H9 (cell line): ENCODE data around the gene UFSP2. TPM values are rescaled to one million over a fixed set of nuclear protein-coding genes. Genes with fewer than 3 reads are reported as not detected.

ENCODE experiments used
- DNase-seq: peaks from one replicate; pipeline ENCODE4 v3.0.0-alpha.2; 2017
- H2AFZ ChIP-seq: one replicate; pipeline ENCODE4 v1.6.1; 2013; ENCODE audit warnings: mild to moderate bottlenecking, low read length, control low read depth, moderate library complexity
- H2AK5ac ChIP-seq: 2 replicates; pipeline ENCODE4 v1.6.1; 2013; ENCODE audit warnings: low read length, control low read depth, mixed read lengths; ENCODE audit not compliant: insufficient read length
- H2BK120ac ChIP-seq: one replicate; pipeline ENCODE4 v1.6.1; 2013; ENCODE audit warnings: low read depth, mild to moderate bottlenecking, low read length, control low read depth, inconsistent platforms; ENCODE audit not compliant: poor library complexity, severe bottlenecking
- H2BK12ac ChIP-seq: 2 replicates; pipeline ENCODE4 v1.6.1; 2013; ENCODE audit warnings: low read length, control low read depth, mixed read lengths, low read depth; ENCODE audit not compliant: insufficient read length
- H2BK15ac ChIP-seq: 2 replicates; pipeline ENCODE4 v1.6.1; 2013; ENCODE audit warnings: low read depth, low read length, control low read depth
- H2BK20ac ChIP-seq: one replicate; pipeline ENCODE4 v1.6.1; 2013; ENCODE audit warnings: low read depth, mild to moderate bottlenecking, low read length, control low read depth, inconsistent platforms; ENCODE audit not compliant: poor library complexity, severe bottlenecking
- H2BK5ac ChIP-seq: 2 replicates; pipeline ENCODE4 v1.6.1; 2013; ENCODE audit warnings: low read length, control low read depth, mixed read lengths; ENCODE audit not compliant: insufficient read length
- H3K14ac ChIP-seq: 2 replicates; pipeline ENCODE4 v1.6.1; 2013; ENCODE audit warnings: low read length, control low read depth; ENCODE audit not compliant: insufficient read depth
- H3K18ac ChIP-seq: 2 replicates; pipeline ENCODE4 v1.6.1; 2013; ENCODE audit warnings: low read depth, mild to moderate bottlenecking, mixed read lengths, low read length, control low read depth; ENCODE audit not compliant: insufficient read length
- H3K23ac ChIP-seq: 2 replicates; pipeline ENCODE4 v1.6.1; 2013; ENCODE audit warnings: low read length, control low read depth, mixed read lengths, low read depth; ENCODE audit not compliant: insufficient read length
- H3K23me2 ChIP-seq: 2 replicates; pipeline ENCODE4 v1.6.1; 2013; ENCODE audit warnings: low read depth, mild to moderate bottlenecking, mixed read lengths, low read length, control low read depth; ENCODE audit not compliant: insufficient read length, poor library complexity, severe bottlenecking
- H3K27ac ChIP-seq: 2 replicates; pipeline ENCODE4 v1.5.1; 2013; ENCODE audit warnings: low read length, control low read depth, mixed read lengths, low read depth; ENCODE audit not compliant: insufficient read length
- H3K27me3 ChIP-seq: 2 replicates; pipeline ENCODE4 v1.6.1; 2013; ENCODE audit warnings: low read length, control low read depth, inconsistent platforms; ENCODE audit not compliant: insufficient read depth
- H3K4ac ChIP-seq: 2 replicates; pipeline ENCODE4 v1.6.1; 2013; ENCODE audit warnings: low read depth, mild to moderate bottlenecking, control low read depth, inconsistent platforms, low read length, moderate library complexity
- H3K4me1 ChIP-seq: 2 replicates; pipeline ENCODE4 v1.6.1; 2013; ENCODE audit warnings: low read length, control low read depth, inconsistent platforms; ENCODE audit not compliant: insufficient read depth
- H3K4me2 ChIP-seq: 2 replicates; pipeline ENCODE4 v1.6.1; 2013; ENCODE audit warnings: low read length, control low read depth, mixed read lengths; ENCODE audit not compliant: insufficient read length, insufficient read depth
- H3K56ac ChIP-seq: 2 replicates; pipeline ENCODE4 v1.6.1; 2013; ENCODE audit warnings: low read depth, mild to moderate bottlenecking, mixed read lengths, low read length, control low read depth; ENCODE audit not compliant: insufficient read length
- H3K79me1 ChIP-seq: 2 replicates; pipeline ENCODE4 v1.6.1; 2013; ENCODE audit warnings: low read depth, mild to moderate bottlenecking, moderate library complexity, low read length, control low read depth, inconsistent platforms; ENCODE audit not compliant: insufficient read depth, poor library complexity, severe bottlenecking
- H3K79me2 ChIP-seq: 2 replicates; pipeline ENCODE4 v1.6.1; 2013; ENCODE audit warnings: low read length, control low read depth, inconsistent platforms; ENCODE audit not compliant: insufficient read depth
- H3K9ac ChIP-seq: 2 replicates; pipeline ENCODE4 v1.6.1; 2013; ENCODE audit warnings: low read length, control low read depth, mixed read lengths; ENCODE audit not compliant: insufficient read length; ENCODE audit errors: extremely low read depth
- H3K9me3 ChIP-seq: one replicate; pipeline ENCODE4 v1.6.1; 2013; ENCODE audit warnings: low read depth, low read length, inconsistent platforms; ENCODE audit not compliant: control insufficient read depth
- H3T11ph ChIP-seq: one replicate; pipeline ENCODE4 v1.6.1; 2013; ENCODE audit warnings: mild to moderate bottlenecking, low read length, control low read depth, inconsistent platforms
- H4K20me1 ChIP-seq: one replicate; pipeline ENCODE4 v1.6.1; 2013; ENCODE audit not compliant: control insufficient read depth, insufficient read length, insufficient read depth
- H4K5ac ChIP-seq: 2 replicates; pipeline ENCODE4 v1.6.1; 2013; ENCODE audit warnings: low read depth, mild to moderate bottlenecking, mixed read lengths, low read length, control low read depth; ENCODE audit not compliant: insufficient read length
- H4K8ac ChIP-seq: replicated peaks from 2 replicates; pipeline ENCODE4 v1.6.1; 2013; ENCODE audit warnings: low read length, control low read depth, mixed read lengths, low read depth; ENCODE audit not compliant: insufficient read length
- H4K91ac ChIP-seq: 2 replicates; pipeline ENCODE4 v1.6.1; 2013; ENCODE audit warnings: low read depth, mild to moderate bottlenecking, moderate library complexity, mixed read lengths, low read length, control low read depth; ENCODE audit not compliant: insufficient read length
- H3K27ac Mint-ChIP-seq, 3 experiments: 2 replicates in 2 of 3; 3 replicates in 1 of 3; pipeline ENCODE4 v1.8.0; 2020 to 2021; ENCODE audit warnings: mixed read lengths in 3 of 3, mild to moderate bottlenecking in 1 of 3, moderate library complexity in 1 of 3
- H3K27me3 Mint-ChIP-seq: 2 replicates; pipeline ENCODE4 v1.8.0; 2021; ENCODE audit warnings: low read depth, mild to moderate bottlenecking, moderate library complexity, mixed read lengths
- H3K36me3 Mint-ChIP-seq, 3 experiments: 2 replicates in 2 of 3; 3 replicates in 1 of 3; pipeline ENCODE4 v1.8.0; 2020 to 2021; ENCODE audit warnings: low read depth in 3 of 3, mixed read lengths in 3 of 3; ENCODE audit not compliant: insufficient read depth in 1 of 3
- H3K4me1 Mint-ChIP-seq, 2 experiments: 2 replicates each; pipeline ENCODE4 v1.8.0; 2020; ENCODE audit warnings: mixed read lengths in 2 of 2
- H3K4me3 Mint-ChIP-seq, 2 experiments: 2 replicates in 1 of 2; 3 replicates in 1 of 2; pipeline ENCODE4 v1.8.0; 2020 to 2021; ENCODE audit warnings: mild to moderate bottlenecking in 2 of 2, mixed read lengths in 2 of 2, moderate library complexity in 1 of 2
- H3K9me3 Mint-ChIP-seq, 2 experiments: 2 replicates in 1 of 2; 3 replicates in 1 of 2; pipeline ENCODE4 v1.8.0; 2020; ENCODE audit warnings: mild to moderate bottlenecking in 2 of 2, mixed read lengths in 2 of 2, moderate library complexity in 1 of 2
- CTCF ChIP-seq: fragments of 200-600 bp; sonication (generic); conservative IDR thresholded peaks from 3 replicates; pipeline ENCODE4 v1.8.0; 2021; ENCODE audit warnings: antibody characterized with exemption, mild to moderate bottlenecking
- WGBS: extraction: QIAGEN DNeasy Blood & Tissue Kit; methylation state at CpG from one replicate; pipeline ENCODE4 v1.1.7; 2013; ENCODE audit warnings: missing lambda C conversion rate, low lambda C conversion rate, mixed read lengths; ENCODE audit not compliant: insufficient read length; ENCODE audit errors: extremely low coverage; 5-methylcytosine and 5-hydroxymethylcytosine counted together
- total RNA-seq: library from RNA; stranded (reverse); gene quantifications from 2 replicates; pipeline ENCODE4 v1.2.1, GENCODE V29; 2021

UFSP2 gene
- total RNA-seq, 1 experiment from 2014 or later, result 41.1 TPM

- no peak overlapping the region for H3K56ac ChIP-seq
- no peak overlapping the region for H3K23ac ChIP-seq
- H3K27me3 Mint-ChIP-seq, result peaks cover 2% of the 10 kb centered on the region; the same call in 1 of the 2 replicates
- H2AK5ac ChIP-seq, result no peak overlapping the region
- no peak overlapping the region for H2AFZ ChIP-seq
- H3K9ac ChIP-seq, result no peak overlapping the region
- peak overlapping the region in 1 of 3 experiments; percentile 88; a peak in 2 of 7 replicates for H3K27ac Mint-ChIP-seq
- H3K4me3 Mint-ChIP-seq, result peak overlapping the region; percentile 81 to 87
- H3K4ac ChIP-seq, result no peak overlapping the region; the same call in 1 of the 2 replicates
- H2BK20ac ChIP-seq, result no peak overlapping the region
- H4K91ac ChIP-seq, result no peak overlapping the region
- H2BK120ac ChIP-seq, result no peak overlapping the region
- no peak overlapping the region for H4K5ac ChIP-seq
- no CpG with 5 or more reads among the region's 98 CpGs for WGBS
- no peak overlapping the region for H3K27ac ChIP-seq
- no peaks in the 10 kb centered on the region for H3K27me3 ChIP-seq
- no peak overlapping the region for H4K8ac ChIP-seq
- peaks cover 0 to 31% (median 26%) of the 10 kb centered on the region in 3 experiments; a peak in 5 of 7 replicates for H3K36me3 Mint-ChIP-seq
- no peaks in the 10 kb centered on the region for H3K4me1 ChIP-seq
- H3K79me2 ChIP-seq, result no peaks in the 10 kb centered on the region
- H3K9me3 Mint-ChIP-seq, result peaks cover 2 to 3% of the 10 kb centered on the region in 2 experiments; a peak in 4 of 5 replicates
- H3K4me2 ChIP-seq, result peak overlapping the region; percentile 72
- DNase-seq, result peak; percentile 96
- H3K23me2 ChIP-seq, result peaks cover 9% of the 10 kb centered on the region
- H3T11ph ChIP-seq, result no peak overlapping the region
- H2BK5ac ChIP-seq, result no peak overlapping the region
- H3K14ac ChIP-seq, result peak overlapping the region; percentile 74
- no peak overlapping the region for H2BK15ac ChIP-seq
- H4K20me1 ChIP-seq, result no peaks in the 10 kb centered on the region
- H3K4me1 Mint-ChIP-seq, result peaks cover 18 to 24% of the 10 kb centered on the region in 2 experiments
- H3K79me1 ChIP-seq, result no peaks in the 10 kb centered on the region
- no peak for TF ChIP-seq CTCF
- peak overlapping the region; percentile 63 for H3K18ac ChIP-seq
- no peaks in the 10 kb centered on the region for H3K9me3 ChIP-seq
- no peak overlapping the region for H2BK12ac ChIP-seq
These were observed 29.6 kb downstream of the UFSP2 start for GRCh38 chr4:185395956-185396723.
